ENCODE data around the gene LPIN3.

DNA sequence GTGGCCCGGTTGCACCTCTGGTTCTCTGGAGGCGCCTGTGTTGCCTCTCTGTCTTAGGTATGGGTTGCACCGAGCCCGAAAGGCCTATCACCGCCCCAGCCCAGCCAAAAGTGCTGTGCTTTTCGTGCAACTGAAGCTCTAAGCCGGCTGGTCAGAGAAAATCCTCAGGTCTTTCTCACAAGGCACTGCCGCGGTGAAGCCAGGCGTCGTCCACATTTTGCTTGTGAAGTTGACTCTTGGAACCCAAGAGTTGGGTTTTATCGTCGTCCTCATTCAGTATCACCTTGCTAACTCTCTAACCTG, 26.7 kb downstream of the LPIN3 start:
- TF ChIP-seq POLR2A (IDR thresholded peaks at IDR 0.05; ENCODE audit: low read depth, low read length) (no peak), POLR2AphosphoS5 (IDR thresholded peaks at IDR 0.05; ENCODE audit: low read depth, low read length) (no peak), TAF1 (IDR thresholded peaks at IDR 0.05; ENCODE audit: low read depth, low read length) (no peak)
